ENCODE data around the gene PLCB4.

Gene PLCB4

GRCh38 chr20:9223296-9223695 is 154.4 kb downstream of the PLCB4 start:
- DNase-seq (ENCODE audit: low spot score) = no peak

GRCh38 chr20:9225879-9226278 is 157.0 kb downstream of the PLCB4 start:
- DNase-seq (ENCODE audit: low spot score) = no peak

- DNase-seq (ENCODE audit: low spot score) = no peak
These were observed 159.2 kb downstream of the PLCB4 start for GRCh38 chr20:9227896-9228615.

- no peak for DNase-seq (ENCODE audit: low spot score)
These were observed 160.0 kb downstream of the PLCB4 start for GRCh38 chr20:9228774-9229450.

GRCh38 chr20:9230406-9230805 is 161.5 kb downstream of the PLCB4 start:
- DNase-seq (ENCODE audit: low spot score) = no peak

- no peak for DNase-seq (ENCODE audit: low spot score)
These were observed 164.9 kb downstream of the PLCB4 start for GRCh38 chr20:9233804-9234203.

- DNase-seq (ENCODE audit: low spot score) = no peak
These were observed 166.6 kb downstream of the PLCB4 start for GRCh38 chr20:9235518-9235917.

GRCh38 chr20:9236458-9236857 is 167.6 kb downstream of the PLCB4 start:
- no peak for DNase-seq (ENCODE audit: low spot score)

- DNase-seq (ENCODE audit: low spot score) = peak; percentile 69
These were observed 172.4 kb downstream of the PLCB4 start for GRCh38 chr20:9241232-9241692.

GRCh38 chr20:9241721-9242427 is 173.0 kb downstream of the PLCB4 start:
- no peak for DNase-seq (ENCODE audit: low spot score)

- no peak for DNase-seq (ENCODE audit: low spot score)
These were observed 175.1 kb downstream of the PLCB4 start for GRCh38 chr20:9243986-9244385.

- DNase-seq (ENCODE audit: low spot score) = no peak
These were observed 175.9 kb downstream of the PLCB4 start for GRCh38 chr20:9244811-9245210.

- DNase-seq (ENCODE audit: low spot score) = no peak
These were observed 177.8 kb downstream of the PLCB4 start for GRCh38 chr20:9246731-9247130.

GRCh38 chr20:9250511-9250910 is 181.6 kb downstream of the PLCB4 start:
- DNase-seq (ENCODE audit: low spot score) = no peak

GRCh38 chr20:9253006-9253539 is 184.2 kb downstream of the PLCB4 start:
- no peak for DNase-seq (ENCODE audit: low spot score)

GRCh38 chr20:9255171-9255570 is 186.3 kb downstream of the PLCB4 start:
- DNase-seq (ENCODE audit: low spot score) = no peak

- no peak for DNase-seq (ENCODE audit: low spot score)
These were observed 187.5 kb downstream of the PLCB4 start for GRCh38 chr20:9256393-9256792.

- DNase-seq (ENCODE audit: low spot score) = no peak
These were observed 190.0 kb downstream of the PLCB4 start for GRCh38 chr20:9258901-9259300.

- DNase-seq (ENCODE audit: low spot score) = no peak
These were observed 191.1 kb downstream of the PLCB4 start for GRCh38 chr20:9260027-9260426.

- no peak for DNase-seq (ENCODE audit: low spot score)
These were observed 192.9 kb downstream of the PLCB4 start for GRCh38 chr20:9261781-9262180.

GRCh38 chr20:9262653-9263194 is 193.8 kb downstream of the PLCB4 start:
- DNase-seq (ENCODE audit: low spot score) = no peak

GRCh38 chr20:9269280-9269971 is 200.5 kb downstream of the PLCB4 start:
- DNase-seq (ENCODE audit: low spot score) = no peak

All from LoVo (cell line).